Mucosa of rectum (tissue), 2 donors: ENCODE data around the gene KLHDC8A.
"Not testable (repeated sequence)": the region's sequence is repeated elsewhere in the genome, so short reads cannot be mapped to it uniquely, and the experiment has no call there.

ENCODE experiments used
- H3K27ac ChIP-seq, 2 donors: one replicate each; pipeline ENCODE4 v1.7.0; 2013; ENCODE audit warnings: inconsistent platforms in 2 of 2, low read depth in 2 of 2, low read length in 2 of 2
- H3K27me3 ChIP-seq, 2 donors: one replicate each; pipeline ENCODE4 v1.7.0; 2013; ENCODE audit warnings: low read length in 2 of 2; ENCODE audit not compliant: control insufficient read depth in 2 of 2, insufficient read depth in 2 of 2
- H3K36me3 ChIP-seq, 2 donors: one replicate each; pipeline ENCODE4 v1.7.0; 2013; ENCODE audit warnings: low read length in 2 of 2; ENCODE audit not compliant: control insufficient read depth in 2 of 2, insufficient read depth in 2 of 2
- H3K4me1 ChIP-seq, 2 donors: one replicate each; pipeline ENCODE4 v1.7.0; 2013; ENCODE audit warnings: low read length in 2 of 2, mild to moderate bottlenecking in 1 of 2; ENCODE audit not compliant: control insufficient read depth in 2 of 2, insufficient read depth in 2 of 2
- H3K4me3 ChIP-seq, 2 donors: one replicate each; pipeline ENCODE4 v1.7.0; 2013; ENCODE audit warnings: low read length in 2 of 2
- H3K9ac ChIP-seq, 2 donors: one replicate each; pipeline ENCODE4 v1.7.0; 2013; ENCODE audit warnings: low read length in 2 of 2, low read depth in 1 of 2, mild to moderate bottlenecking in 1 of 2
- H3K9me3 ChIP-seq, 2 donors: one replicate each; pipeline ENCODE4 v1.7.0; 2013; ENCODE audit warnings: low read length in 2 of 2; ENCODE audit not compliant: control insufficient read depth in 2 of 2
- donor health status: healthy.
- donor health status: Normal muscosa, but diverticular disease.

Gene KLHDC8A, protein sequence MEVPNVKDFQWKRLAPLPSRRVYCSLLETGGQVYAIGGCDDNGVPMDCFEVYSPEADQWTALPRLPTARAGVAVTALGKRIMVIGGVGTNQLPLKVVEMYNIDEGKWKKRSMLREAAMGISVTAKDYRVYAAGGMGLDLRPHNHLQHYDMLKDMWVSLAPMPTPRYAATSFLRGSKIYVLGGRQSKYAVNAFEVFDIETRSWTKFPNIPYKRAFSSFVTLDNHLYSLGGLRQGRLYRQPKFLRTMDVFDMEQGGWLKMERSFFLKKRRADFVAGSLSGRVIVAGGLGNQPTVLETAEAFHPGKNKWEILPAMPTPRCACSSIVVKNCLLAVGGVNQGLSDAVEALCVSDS

DNA sequence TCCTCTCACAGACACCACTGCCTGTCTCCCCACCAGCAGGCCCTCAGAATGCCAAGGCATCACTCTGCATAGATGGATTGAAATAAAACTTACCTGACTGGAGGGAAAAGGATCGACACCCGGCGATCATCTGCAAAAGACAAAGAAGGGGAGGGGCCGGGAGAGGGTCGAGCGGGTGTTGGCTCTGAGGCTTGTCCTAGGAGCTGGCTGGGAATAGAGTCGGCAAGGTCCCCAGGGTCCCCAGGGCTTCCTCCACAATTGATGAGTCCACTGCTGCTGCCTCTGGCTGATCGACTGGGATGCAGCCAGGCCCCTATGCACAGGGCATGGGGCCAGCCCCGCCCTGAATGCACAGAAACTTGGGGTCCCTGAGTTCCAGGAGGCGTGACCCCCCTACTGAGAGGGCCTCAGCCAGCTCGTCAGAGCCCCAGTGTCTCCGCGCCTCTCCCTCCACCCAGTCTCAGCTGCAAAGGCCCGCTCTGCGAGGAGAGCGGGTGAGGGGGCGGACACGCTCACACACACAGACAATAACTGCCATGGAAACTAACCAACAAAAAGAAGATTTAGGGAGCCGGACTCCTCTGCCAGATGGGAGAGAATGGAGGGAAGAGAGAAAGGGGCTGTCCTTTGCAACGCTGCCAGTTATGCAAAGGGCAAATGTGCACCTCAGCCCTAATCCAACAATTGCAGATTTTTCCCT lies at the start of gene KLHDC8A:
Gene KLHDC8A (minus strand): TSS at position 483 of the 700 bp plus-strand sequence. CDS start 13,318 bp downstream, outside the sequence.
- no peaks in the 10 kb centered on the region for H3K27me3 ChIP-seq
- no peak within 1 kb of the TSS for H3K9ac ChIP-seq
- peaks cover 6 to 18% of the 10 kb centered on the region in 2 donors for H3K4me1 ChIP-seq
- H3K27ac ChIP-seq, result no peak within 1 kb of the TSS
- no peaks in the 10 kb centered on the region for H3K9me3 ChIP-seq
- H3K4me3 ChIP-seq, result no peak within 1 kb of the TSS
- H3K36me3 ChIP-seq, result no peaks in the 10 kb centered on the region

DNA sequence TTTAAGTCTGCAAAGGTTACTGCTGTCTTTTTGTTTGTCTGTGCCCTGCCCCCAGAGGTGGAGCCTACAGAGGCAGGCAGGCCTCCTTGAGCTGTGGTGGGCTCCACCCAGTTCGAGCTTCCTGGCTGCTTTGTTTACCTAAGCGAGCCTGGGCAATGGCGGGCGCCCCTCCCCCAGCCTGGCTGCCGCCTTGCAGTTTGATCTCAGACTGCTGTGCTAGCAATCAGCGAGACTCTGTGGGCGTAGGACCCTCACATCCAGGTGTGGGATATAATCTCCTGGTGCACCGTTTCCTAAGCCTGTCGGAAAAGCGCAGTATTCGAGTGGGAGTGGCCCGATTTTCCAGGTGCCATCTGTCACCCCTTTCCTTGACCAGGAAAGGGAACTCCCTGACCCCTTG lies 49.5 kb upstream of the KLHDC8A start:
- not testable (repeated sequence) for H3K9me3 ChIP-seq, H3K4me1 ChIP-seq, H3K4me3 ChIP-seq, H3K27ac ChIP-seq, H3K9ac ChIP-seq, H3K27me3 ChIP-seq, H3K36me3 ChIP-seq

DNA sequence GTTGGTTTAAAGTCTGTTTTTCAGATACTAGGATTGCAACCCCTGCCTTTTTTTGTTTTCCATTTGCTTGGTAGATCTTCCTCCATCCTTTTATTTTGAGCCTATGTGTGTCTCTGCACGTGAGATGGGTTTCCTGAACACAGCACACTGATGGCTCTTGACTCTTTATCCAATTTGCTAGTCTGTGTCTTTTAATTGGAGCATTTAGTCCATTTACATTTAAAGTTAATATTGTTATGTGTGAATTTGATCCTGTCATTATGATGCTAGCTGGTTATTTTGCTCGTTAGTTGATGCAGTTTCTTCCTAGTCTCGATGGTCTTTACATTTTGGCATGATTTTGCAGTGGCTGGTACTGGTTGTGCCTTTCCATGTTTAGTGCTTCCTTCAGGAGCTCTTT lies 47.8 kb upstream of the KLHDC8A start:
- H3K36me3 ChIP-seq, H3K4me1 ChIP-seq, H3K27me3 ChIP-seq, H3K9me3 ChIP-seq, H3K4me3 ChIP-seq, H3K27ac ChIP-seq, H3K9ac ChIP-seq: not testable (repeated sequence)

DNA sequence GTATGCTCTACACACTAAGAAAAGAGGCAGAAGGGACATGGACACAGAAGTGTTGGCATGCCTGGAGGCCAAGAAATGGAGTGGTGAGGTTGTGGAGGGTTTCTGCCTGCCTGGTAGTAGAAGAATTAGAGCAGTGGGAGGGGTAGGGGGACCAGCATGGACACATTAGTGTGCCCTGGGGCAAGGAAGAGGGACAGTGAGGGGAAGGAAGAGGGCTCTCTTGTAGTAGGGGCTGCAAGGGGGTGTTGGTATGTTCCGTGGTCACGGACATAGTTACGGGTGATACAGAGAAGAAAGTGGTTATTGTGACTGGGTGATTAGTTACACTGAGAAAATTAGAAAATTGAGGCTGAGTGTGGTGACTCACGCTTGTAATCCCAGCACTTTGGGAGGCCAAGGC lies 41.9 kb upstream of the KLHDC8A start:
- no peaks in the 10 kb centered on the region for H3K9me3 ChIP-seq
- no peak overlapping the region for H3K4me3 ChIP-seq
- H3K27me3 ChIP-seq, result no peaks in the 10 kb centered on the region
- no peak overlapping the region for H3K27ac ChIP-seq
- H3K36me3 ChIP-seq, result no peaks in the 10 kb centered on the region
- H3K9ac ChIP-seq, result no peak overlapping the region
- H3K4me1 ChIP-seq, result no peaks in the 10 kb centered on the region

DNA sequence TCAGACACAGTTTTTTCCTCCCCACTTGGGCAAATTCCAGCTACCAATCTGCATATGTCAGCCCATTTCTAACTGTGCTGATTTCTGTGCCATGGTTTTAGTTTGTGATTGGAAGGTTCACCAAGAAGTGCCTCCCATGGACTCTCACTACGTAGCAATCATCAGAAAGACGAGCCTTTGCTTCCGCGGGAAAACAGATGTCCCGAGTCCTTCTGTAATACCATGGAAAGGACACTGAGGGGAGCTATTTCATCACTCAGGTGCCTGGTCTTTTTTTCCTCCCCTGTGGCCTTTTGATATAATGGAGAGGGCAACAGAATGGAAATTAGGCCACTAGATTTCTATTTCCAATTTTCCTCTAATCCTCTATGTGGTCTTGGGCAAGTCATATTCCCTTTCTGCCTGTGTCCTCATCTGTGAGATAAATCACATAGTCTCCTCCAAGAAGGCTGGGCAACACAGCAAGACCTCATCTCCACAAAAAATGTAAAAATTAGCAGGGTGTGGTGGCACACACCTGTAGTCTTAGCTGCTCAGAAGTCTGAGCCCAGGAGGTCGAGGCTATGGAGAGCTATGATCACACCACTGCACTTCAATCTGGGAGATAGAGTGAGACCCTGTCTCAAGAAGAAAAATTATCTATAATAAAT lies 40.4 kb upstream of the KLHDC8A start:
- Histone ChIP-seq H3K9me3 (no peaks in the 10 kb centered on the region), H3K4me3 (no peak overlapping the region), H3K9ac (no peak overlapping the region)

DNA sequence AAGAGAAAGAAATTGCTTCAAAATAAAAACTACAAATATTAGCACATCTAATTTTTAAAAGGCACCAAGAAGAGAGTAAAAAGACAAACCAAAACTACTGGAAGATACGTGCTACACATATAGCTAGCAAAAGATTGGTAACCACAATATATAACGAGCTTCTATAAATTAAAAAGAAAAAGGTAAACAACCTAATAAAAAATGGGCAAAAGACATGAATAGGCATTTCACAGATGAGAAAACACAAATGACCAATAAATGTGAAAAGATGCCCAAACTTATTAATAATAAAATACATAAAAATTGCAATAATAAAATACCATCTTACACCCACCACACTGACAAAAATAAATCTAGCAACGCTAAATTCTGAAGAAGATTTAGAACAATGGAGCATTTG lies 38.9 kb upstream of the KLHDC8A start:
- Histone ChIP-seq H3K9me3 (no peaks in the 10 kb centered on the region), H3K36me3 (no peaks in the 10 kb centered on the region), H3K27me3 (no peaks in the 10 kb centered on the region), H3K9ac (no peak overlapping the region), H3K4me3 (no peak overlapping the region), H3K4me1 (no peaks in the 10 kb centered on the region), H3K27ac (no peak overlapping the region)

More for the DNA sequence above, 40.4 kb upstream of the KLHDC8A start:
- Histone ChIP-seq H3K27ac (no peak overlapping the region), H3K4me1 (no peaks in the 10 kb centered on the region), H3K36me3 (no peaks in the 10 kb centered on the region), H3K27me3 (no peaks in the 10 kb centered on the region)

DNA sequence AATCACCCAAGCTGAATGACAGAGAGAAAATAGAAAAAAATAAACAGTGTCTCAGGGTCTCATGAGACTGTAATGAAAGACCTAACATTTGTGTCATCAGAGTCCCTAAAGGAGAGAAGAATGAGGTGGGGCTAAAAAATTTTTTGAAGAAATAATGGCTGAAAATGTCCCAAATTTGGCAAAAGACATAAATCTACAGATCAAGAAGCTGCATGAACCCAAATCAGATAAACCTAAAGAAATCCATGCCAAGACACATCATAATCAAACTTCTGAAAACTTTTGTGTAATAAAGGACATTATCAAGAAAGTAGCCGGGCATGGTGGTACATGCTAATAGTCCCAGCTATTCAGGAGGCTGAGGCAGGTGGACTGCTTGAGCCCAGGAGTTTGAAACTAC lies 35.9 kb upstream of the KLHDC8A start:
- no peak overlapping the region for H3K4me3 ChIP-seq

DNA sequence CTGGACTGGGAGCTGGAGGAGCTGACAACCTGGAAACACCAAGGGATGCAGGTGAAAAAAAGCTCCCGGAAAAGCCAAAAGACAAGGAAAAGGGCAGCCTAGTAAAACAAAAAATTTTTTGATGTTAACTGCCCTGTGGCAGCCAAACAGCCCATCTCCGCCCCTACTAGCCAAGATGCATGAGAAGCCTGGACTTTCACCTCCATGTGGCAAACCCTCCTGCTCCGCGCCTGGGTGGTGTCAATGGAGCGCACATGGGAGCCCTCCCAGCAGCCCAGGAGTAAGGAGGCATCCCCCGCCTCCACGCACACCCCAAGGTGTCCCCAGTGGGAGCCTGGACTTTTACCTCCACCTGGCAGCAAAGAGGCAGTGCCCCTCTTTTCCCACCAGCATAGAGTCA lies 34.7 kb upstream of the KLHDC8A start:
- Histone ChIP-seq H3K9me3 (no peaks in the 10 kb centered on the region), H3K27ac (no peak overlapping the region), H3K4me1 (no peaks in the 10 kb centered on the region), H3K4me3 (no peak overlapping the region), H3K36me3 (no peaks in the 10 kb centered on the region), H3K9ac (no peak overlapping the region), H3K27me3 (no peaks in the 10 kb centered on the region)

More for the DNA sequence above, 35.9 kb upstream of the KLHDC8A start:
- Histone ChIP-seq H3K36me3 (no peaks in the 10 kb centered on the region), H3K9ac (no peak overlapping the region), H3K27ac (no peak overlapping the region), H3K4me1 (no peaks in the 10 kb centered on the region), H3K9me3 (no peaks in the 10 kb centered on the region), H3K27me3 (no peaks in the 10 kb centered on the region)

DNA sequence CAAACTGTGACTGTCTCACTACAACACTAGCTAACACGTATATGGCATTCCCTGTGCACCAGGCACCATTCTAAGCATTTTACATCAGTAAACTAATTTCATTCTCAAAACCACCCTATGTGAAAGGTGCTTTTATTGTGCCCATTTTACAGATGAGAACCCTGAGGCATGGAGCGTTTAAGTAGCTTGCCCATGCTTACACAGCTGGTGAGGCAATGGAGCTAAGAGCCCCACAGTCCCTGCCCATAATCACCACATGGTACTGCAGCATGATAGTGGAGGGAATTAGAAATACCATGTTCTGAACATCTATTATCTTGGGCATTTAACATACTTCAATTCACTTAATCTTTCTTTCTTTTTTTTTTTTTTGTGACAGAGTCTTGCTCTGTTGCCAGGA lies 31.1 kb upstream of the KLHDC8A start:
- Histone ChIP-seq H3K9ac (no peak overlapping the region), H3K9me3 (no peaks in the 10 kb centered on the region), H3K27ac (no peak overlapping the region), H3K4me1 (no peaks in the 10 kb centered on the region), H3K27me3 (no peaks in the 10 kb centered on the region), H3K36me3 (no peaks in the 10 kb centered on the region), H3K4me3 (no peak overlapping the region)

DNA sequence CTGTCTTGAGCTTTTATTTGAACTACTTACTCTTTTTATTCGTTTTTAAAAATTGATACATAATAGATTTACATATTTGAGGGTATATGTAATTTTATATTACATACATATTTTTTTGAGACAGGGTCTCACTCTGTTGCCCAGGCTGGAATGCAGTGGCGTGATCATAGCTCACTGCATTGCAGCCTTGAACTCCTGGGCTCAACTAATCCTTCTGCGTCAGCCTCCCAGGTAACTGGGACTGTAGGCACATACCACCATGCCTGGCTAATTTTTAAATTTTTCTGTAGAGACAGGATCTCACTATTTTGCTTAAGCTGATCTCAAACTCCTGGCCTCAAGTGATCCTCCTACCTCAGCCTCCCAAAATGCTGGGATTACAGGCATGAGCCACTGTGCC lies 26.3 kb upstream of the KLHDC8A start:
- H3K9me3 ChIP-seq, H3K9ac ChIP-seq, H3K4me1 ChIP-seq, H3K27ac ChIP-seq, H3K4me3 ChIP-seq, H3K27me3 ChIP-seq, H3K36me3 ChIP-seq: not testable (repeated sequence)
